GM10266 (cell line): ENCODE data around the gene CANT1.

Experiments used
- DNase-seq: peaks from one replicate; pipeline ENCODE4 v3.0.0; 2012; ENCODE audit errors: extremely low spot score
- CTCF ChIP-seq: IDR thresholded peaks from 2 replicates; pipeline ENCODE4 v1.5.1; 2012; ENCODE audit warnings: mild to moderate bottlenecking, low read depth; ENCODE audit not compliant: control insufficient read depth, insufficient read depth; ENCODE audit errors: missing control alignments

The CANT1 gene

GRCh38 chr17:79046916-79047280 lies 37.3 kb upstream of the CANT1 start:
- DNase-seq, result no peak
- no peak for TF ChIP-seq CTCF

- no peak for DNase-seq
- no peak for TF ChIP-seq CTCF
Measured at GRCh38 chr17:79046197-79046915, 36.8 kb upstream of the CANT1 start.

- peak; percentile 85 for DNase-seq
- TF ChIP-seq CTCF, result peak; percentile 93
Measured at GRCh38 chr17:79045842-79046196, 36.3 kb upstream of the CANT1 start.

GRCh38 chr17:79045001-79045729 lies 35.6 kb upstream of the CANT1 start:
- DNase-seq, result no peak

GRCh38 chr17:79044462-79044861 lies 34.9 kb upstream of the CANT1 start:
- TF ChIP-seq CTCF, result no peak
- no peak for DNase-seq

More at GRCh38 chr17:79045001-79045729, 35.6 kb upstream of the CANT1 start:
- no peak for TF ChIP-seq CTCF

- no peak for TF ChIP-seq CTCF
Measured at GRCh38 chr17:79043931-79044320, 34.4 kb upstream of the CANT1 start.

More at GRCh38 chr17:79043931-79044320, 34.4 kb upstream of the CANT1 start:
- no peak for DNase-seq
